GM10847 (cell line): ENCODE data around the gene MBD3L5.
A peak's percentile ranks its signal among the peaks of the same experiment; 100 is the strongest.
"Not testable (repeated sequence)": the region's sequence is repeated elsewhere in the genome, so short reads cannot be mapped to it uniquely, and the experiment has no call there.

Experiments
- POLR2A ChIP-seq: IDR thresholded peaks from 2 replicates; pipeline ENCODE4 v1.6.1; 2011; ENCODE audit not compliant: insufficient read length; ENCODE audit errors: extremely low read depth

The MBD3L5 gene

DNA sequence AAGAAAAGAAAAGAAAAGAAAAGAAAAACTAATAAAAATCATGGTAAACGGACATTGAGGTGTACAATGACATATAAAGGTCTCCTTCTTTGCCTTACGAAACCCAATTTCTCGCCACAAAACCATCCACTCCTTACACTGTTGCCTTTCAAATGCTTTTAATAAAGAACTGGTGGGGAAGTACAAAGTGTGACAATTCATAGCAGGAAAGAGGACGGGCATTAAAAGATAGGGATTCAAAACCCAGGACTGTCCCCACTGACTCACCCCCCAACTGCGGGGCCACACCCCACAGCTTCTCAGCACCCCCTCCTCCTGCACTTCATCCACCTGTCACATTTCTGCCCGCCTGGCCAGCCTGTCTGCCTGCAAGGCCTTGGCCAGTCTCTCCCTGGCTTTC lies 11.6 kb upstream of the MBD3L5 start:
- TF ChIP-seq POLR2A, result no peak

DNA sequence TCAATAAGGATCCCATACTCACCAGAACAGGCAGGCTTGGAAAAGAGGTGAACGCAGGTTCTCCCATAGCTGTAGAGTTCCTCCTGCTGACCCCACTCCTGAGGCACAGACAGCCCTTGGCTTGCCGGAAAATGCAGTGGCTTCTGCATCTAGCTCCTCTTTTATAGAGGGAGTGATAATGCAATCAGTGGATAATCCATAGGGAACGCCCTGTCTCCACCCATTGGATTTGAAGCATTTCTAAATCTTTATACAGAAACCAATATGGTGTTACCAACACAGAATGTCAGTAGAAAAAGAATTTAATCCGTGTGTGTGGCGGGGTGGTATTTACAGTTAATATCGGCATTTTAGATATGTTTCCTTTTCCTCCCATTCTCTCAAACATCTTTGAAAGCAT lies 9.0 kb upstream of the MBD3L5 start, which contains the start of gene MBD3L2B:
Gene MBD3L2B (minus strand): TSS at position 101 of the 400 bp plus-strand sequence. CDS start 34 bp downstream, at position 67.
- TF ChIP-seq POLR2A, result not testable (repeated sequence)

DNA sequence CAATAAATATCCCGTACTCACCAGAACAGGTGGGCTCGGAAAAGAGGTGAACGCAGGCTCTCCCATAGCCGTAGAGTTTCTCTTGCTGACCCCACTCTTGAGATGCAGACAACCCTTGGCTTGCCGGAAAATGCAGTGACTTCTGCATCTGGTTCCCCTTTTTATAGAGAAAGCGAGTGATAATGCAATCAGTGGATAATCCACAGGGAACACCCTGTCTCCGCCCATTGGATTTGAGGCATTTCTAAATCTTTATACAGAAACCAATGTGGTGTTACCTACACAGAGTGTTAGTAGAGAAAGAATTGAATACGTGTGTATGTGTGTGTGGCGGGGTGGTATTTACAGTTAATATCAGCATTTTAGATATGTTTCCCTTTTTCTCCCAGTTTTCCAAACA lies 9.7 kb downstream of the MBD3L5 start, which contains the start of gene MBD3L4:
Gene MBD3L4 (minus strand): TSS at position 101 of the 400 bp plus-strand sequence. CDS start 35 bp downstream, at position 66.
- TF ChIP-seq POLR2A, result not testable (repeated sequence)

- not testable (repeated sequence) for TF ChIP-seq POLR2A
Observed at GRCh38 chr19:7049021-7049420, 18.6 kb downstream of the MBD3L5 start, which contains the start of gene MBD3L2. Gene MBD3L2, plus strand, starts transcription at chr19:7049321. Its CDS starts 53 bp downstream, at chr19:7049374.

- TF ChIP-seq POLR2A, result not testable (repeated sequence)
Observed at GRCh38 chr19:7058576-7058975, 28.2 kb downstream of the MBD3L5 start, which contains the start of gene MBD3L3. Gene MBD3L3, minus strand, starts transcription at chr19:7058676. Its CDS starts 71 bp downstream, at chr19:7058605.

GRCh38 chr19:7063339-7063738 lies 33.0 kb downstream of the MBD3L5 start:
- TF ChIP-seq POLR2A, result no peak

GRCh38 chr19:7063764-7064418 lies 33.5 kb downstream of the MBD3L5 start:
- TF ChIP-seq POLR2A, result no peak

DNA sequence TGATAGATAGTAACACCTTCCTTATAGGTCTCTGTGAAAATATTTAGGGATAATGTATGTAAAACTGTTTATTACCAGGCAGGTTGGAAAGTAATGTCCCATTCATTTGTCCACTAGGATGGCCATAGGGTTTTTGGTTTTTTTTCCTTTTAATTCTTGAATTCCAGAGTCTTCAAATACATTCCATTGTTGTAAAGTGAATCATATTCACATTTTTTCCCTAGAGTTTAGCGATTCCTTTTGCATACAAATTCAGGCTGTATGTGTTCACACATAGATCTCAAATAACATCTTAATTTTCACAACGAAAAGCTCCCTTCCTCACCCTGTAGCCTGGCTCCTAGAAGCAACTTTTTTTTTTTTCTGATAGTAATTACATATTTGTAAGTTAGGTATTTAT lies 37.3 kb downstream of the MBD3L5 start:
- no peak for TF ChIP-seq POLR2A

DNA sequence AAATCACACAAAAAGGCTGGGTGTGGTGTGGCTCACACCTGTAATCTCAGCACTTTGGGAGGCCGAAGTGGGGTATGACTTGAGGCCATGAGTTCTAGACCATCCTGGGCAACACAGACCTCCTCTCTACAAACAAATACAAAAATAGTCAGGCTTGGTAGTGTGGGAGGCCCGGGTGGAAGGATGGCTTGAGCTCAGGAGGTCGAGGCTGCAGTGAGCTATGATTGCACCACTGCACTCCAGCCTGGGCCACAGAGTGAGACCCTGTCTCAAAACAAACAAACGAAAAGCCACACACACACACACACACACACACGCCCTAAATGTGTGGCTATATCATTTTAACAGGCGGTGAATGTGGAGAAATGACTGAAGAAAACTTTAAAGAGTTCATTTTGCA lies 38.2 kb downstream of the MBD3L5 start:
- no peak for TF ChIP-seq POLR2A

DNA sequence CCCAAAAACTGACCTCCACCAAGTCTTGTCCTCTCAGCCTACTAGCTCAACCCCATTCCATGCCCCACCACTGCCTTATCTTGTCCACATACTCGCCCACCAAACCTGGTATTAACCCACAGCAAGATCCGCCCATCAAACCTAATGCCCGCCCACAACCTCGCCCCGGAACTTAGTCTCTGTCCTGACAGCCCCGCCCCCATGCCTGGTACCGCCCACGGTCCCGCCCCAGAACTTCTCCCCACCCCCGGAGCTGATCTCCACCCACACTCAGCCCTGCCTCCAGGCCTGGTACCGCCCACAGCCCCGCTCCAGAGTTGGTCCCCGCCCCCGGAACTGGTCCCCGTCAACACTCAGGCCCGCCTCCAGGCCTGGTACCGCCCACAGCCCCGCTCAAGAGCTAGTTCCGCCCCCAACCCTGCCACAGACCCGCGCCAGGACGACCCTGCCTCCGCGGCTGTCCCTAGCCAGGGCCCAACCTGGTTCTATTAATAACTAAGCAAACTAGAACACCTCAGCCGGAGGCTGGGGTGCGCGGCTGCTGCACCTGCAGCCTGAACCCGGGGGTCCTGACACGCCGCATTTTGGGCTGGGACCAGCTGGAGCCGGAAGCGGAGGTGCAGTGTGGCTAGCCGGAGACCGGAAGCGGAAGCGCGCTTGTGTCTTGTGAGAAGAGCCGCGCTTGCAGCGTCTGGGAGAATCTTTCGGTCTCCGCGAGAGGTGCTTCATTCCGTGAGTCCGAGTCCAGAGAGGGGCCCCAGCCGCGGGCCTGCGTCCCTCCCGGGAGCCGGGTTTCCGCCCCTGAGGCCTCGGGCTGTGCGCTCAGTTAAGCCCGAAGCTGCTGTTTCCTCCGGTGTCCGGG lies 38.9 kb downstream of the MBD3L5 start, which contains the start of gene ZNF557:
Gene ZNF557 (plus strand): TSS at position 662 of the 862 bp plus-strand sequence. CDS start 5,372 bp downstream, outside the sequence.
- TF ChIP-seq POLR2A, result peak; percentile 89

GRCh38 chr19:7069904-7070226 lies 39.5 kb downstream of the MBD3L5 start:
- TF ChIP-seq POLR2A, result no peak

- TF ChIP-seq POLR2A, result no peak
Observed at GRCh38 chr19:7072541-7072940, 42.2 kb downstream of the MBD3L5 start.

- TF ChIP-seq POLR2A, result no peak
Observed at GRCh38 chr19:7074705-7075282, 44.4 kb downstream of the MBD3L5 start.

- TF ChIP-seq POLR2A, result no peak
Observed at GRCh38 chr19:7076151-7076550, 45.8 kb downstream of the MBD3L5 start.

GRCh38 chr19:7078008-7078407 lies 47.6 kb downstream of the MBD3L5 start:
- TF ChIP-seq POLR2A, result no peak
